PC-3 (cell line): ENCODE data around the gene COL4A1. TPM values are rescaled to one million over a fixed set of nuclear protein-coding genes. Genes with fewer than 3 reads are reported as not detected.

ENCODE experiments used
- ATAC-seq: fragments of 200-7000 bp; cut with Tn5 transposase; 2 replicates; pipeline ENCODE4 v1.9.1; 2020; ENCODE audit warnings: mild to moderate bottlenecking, moderate library complexity
- BruUV-seq: library from RNA; stranded (reverse); fragments of 400-500 nt; replicated peaks from 2 replicates; lab custom pipeline; 2021; lab: Mats Ljungman, UMichigan
- CTCF ChIA-PET: fragments of 300-600 bp; sonication (Branson Sonifier 250); formaldehyde crosslinking; loops from one replicate; lab custom pipeline; 2022; ENCODE audit warnings: antibody characterized with exemption; lab: Charles Lee
- POLR2A ChIA-PET: fragments of 300-600 bp; sonication (Branson Sonifier 250); formaldehyde crosslinking; loops from one replicate; lab custom pipeline; 2022; ENCODE audit warnings: antibody characterized with exemption; ENCODE audit not compliant: unreplicated experiment; lab: Charles Lee
- DNase-seq: peaks from one replicate; pipeline ENCODE4 v3.0.0-alpha.2; 2015
- H2AFZ ChIP-seq: fragments of 300-600 bp; sonication (generic); 2 replicates; pipeline ENCODE4 v1.6.0; 2016; ENCODE audit warnings: antibody characterized with exemption, low read length
- H3F3A ChIP-seq: fragments of 300-600 bp; sonication (generic); one replicate; pipeline ENCODE4 v1.6.0; 2017; ENCODE audit warnings: antibody characterized with exemption, low read length, control low read depth, mild to moderate bottlenecking; ENCODE audit not compliant: unreplicated experiment
- H3K27ac ChIP-seq: fragments of 300-600 bp; sonication (generic); 2 replicates; pipeline ENCODE4 v1.5.1; 2016; ENCODE audit warnings: mild to moderate bottlenecking, low read length
- H3K27me3 ChIP-seq: fragments of 300-600 bp; sonication (generic); 2 replicates; pipeline ENCODE4 v1.6.1; 2016; ENCODE audit warnings: low read length, mixed read lengths
- H3K36me3 ChIP-seq: fragments of 300-600 bp; sonication (generic); 2 replicates; pipeline ENCODE4 v1.6.1; 2016; ENCODE audit warnings: low read depth, mixed run types, low read length, mixed read lengths
- H3K4me1 ChIP-seq: fragments of 300-600 bp; sonication (generic); 2 replicates; pipeline ENCODE4 v1.5.1; 2016; ENCODE audit warnings: low read length; ENCODE audit not compliant: insufficient read depth
- H3K4me2 ChIP-seq: fragments of 300-600 bp; sonication (generic); 2 replicates; pipeline ENCODE4 v1.6.0; 2016; ENCODE audit warnings: low read length
- H3K4me3 ChIP-seq: fragments of 300-600 bp; sonication (generic); 2 replicates; pipeline ENCODE4 v1.5.1; 2016; ENCODE audit warnings: mild to moderate bottlenecking, low read length, mixed read lengths
- H3K79me2 ChIP-seq: fragments of 300-600 bp; sonication (generic); 2 replicates; pipeline ENCODE4 v1.6.1; 2017; ENCODE audit warnings: low read length, mixed read lengths
- H3K9ac ChIP-seq: fragments of 300-600 bp; sonication (generic); 2 replicates; pipeline ENCODE4 v1.6.0; 2016; ENCODE audit warnings: mild to moderate bottlenecking, low read length
- H3K9me2 ChIP-seq: fragments of 300-600 bp; sonication (generic); replicated peaks from 2 replicates; pipeline ENCODE4 v1.6.1; 2016; ENCODE audit warnings: mixed run types, low read length, mixed read lengths
- H3K9me3 ChIP-seq: fragments of 300-600 bp; sonication (generic); 2 replicates; pipeline ENCODE4 v1.6.1; 2016; ENCODE audit warnings: low read length, mixed read lengths
- H4K20me1 ChIP-seq: fragments of 300-600 bp; sonication (generic); 2 replicates; pipeline ENCODE4 v1.6.1; 2016; ENCODE audit warnings: low read length, mixed read lengths
- CTCF ChIP-seq: fragments of 300-600 bp; sonication (generic); conservative IDR thresholded peaks from 2 replicates; pipeline ENCODE4 v1.5.1; 2017; ENCODE audit warnings: antibody characterized with exemption, low read depth, mild to moderate bottlenecking, low read length
- EZH2 ChIP-seq: fragments of 300-600 bp; sonication (generic); IDR thresholded peaks from one replicate; pipeline ENCODE4 v1.6.1; 2017; ENCODE audit warnings: antibody characterized with exemption, mild to moderate bottlenecking, low read length; ENCODE audit not compliant: unreplicated experiment
- EZH2phosphoT487 ChIP-seq: fragments of 300-600 bp; sonication (generic); IDR thresholded peaks from 2 replicates; pipeline ENCODE4 v1.6.1; 2018; ENCODE audit warnings: mild to moderate bottlenecking, antibody characterized with exemption, low read length, borderline replicate concordance
- intact Hi-C: fragments of 100-400 bp; cut with micrococcal nuclease; formaldehyde crosslinking; loops from 2 replicates; pipeline ENCODE4 v1.9.0; 2023
- total RNA-seq: library from RNA; depleted of rRNA; stranded (reverse); fragments of >200 nt; gene quantifications from 2 replicates; pipeline ENCODE4 v1.2.3, GENCODE V29; 2014

COL4A1 gene
- total RNA-seq, 1 experiment from 2014 or later = 48.7 TPM

- intact Hi-C loops = no loop called here
- no peak for TF ChIP-seq EZH2phosphoT487
- no peak for TF ChIP-seq CTCF
- no peaks in the 10 kb centered on the region for H3F3A ChIP-seq
- ChIA-PET CTCF (no interaction called here), POLR2A (no interaction called here)
- no peaks in the 10 kb centered on the region for H3K79me2 ChIP-seq
- no peak overlapping the region for H2AFZ ChIP-seq
- H3K27ac ChIP-seq = no peak overlapping the region
- no peak overlapping the region for H3K4me3 ChIP-seq
- no peak overlapping the region for H3K9ac ChIP-seq
- H3K9me2 ChIP-seq = no peaks in the 10 kb centered on the region
- no peaks in the 10 kb centered on the region for H3K4me1 ChIP-seq
- no peak for DNase-seq
- BruUV-seq = no TSS peak
- no peaks in the 10 kb centered on the region for H3K36me3 ChIP-seq
- no peak for ATAC-seq
- no peaks in the 10 kb centered on the region for H3K9me3 ChIP-seq
- no peaks in the 10 kb centered on the region for H3K27me3 ChIP-seq
- H4K20me1 ChIP-seq = no peaks in the 10 kb centered on the region
- no peak overlapping the region for H3K4me2 ChIP-seq
Observed at GRCh38 chr13:110268061-110268460, 38.9 kb downstream of the COL4A1 start.

DNA sequence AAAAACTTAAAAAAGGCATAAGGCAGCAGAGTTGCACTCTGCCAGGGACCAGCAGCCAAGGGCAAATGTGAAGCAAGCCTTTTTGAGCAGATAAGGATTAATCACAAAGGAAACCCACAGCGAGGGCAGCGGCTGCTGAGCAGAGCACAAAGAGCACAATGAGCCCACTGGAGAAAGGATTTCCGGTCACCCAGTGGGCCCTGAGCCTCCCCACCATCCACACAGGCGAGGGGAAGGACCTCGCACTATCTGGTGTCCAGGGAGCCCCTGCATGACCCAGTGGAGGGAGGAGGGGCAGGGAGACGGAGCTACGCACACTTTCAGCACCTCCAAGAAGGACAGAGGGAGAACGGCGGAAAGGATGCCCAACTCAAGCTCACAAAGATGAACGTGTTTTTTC lies 40.0 kb downstream of the COL4A1 start:
- Histone ChIP-seq H3K27me3 (no peaks in the 10 kb centered on the region), H3K4me3 (no peak overlapping the region), H3F3A (no peaks in the 10 kb centered on the region), H3K27ac (no peak overlapping the region), H3K36me3 (no peaks in the 10 kb centered on the region), H4K20me1 (no peaks in the 10 kb centered on the region), H3K4me1 (no peaks in the 10 kb centered on the region), H3K79me2 (no peaks in the 10 kb centered on the region), H2AFZ (no peak overlapping the region), H3K9me3 (no peaks in the 10 kb centered on the region), H3K9me2 (no peaks in the 10 kb centered on the region), H3K9ac (no peak overlapping the region), H3K4me2 (no peak overlapping the region)
- CTCF ChIA-PET = no interaction called here
- intact Hi-C loops = no loop called here
- TF ChIP-seq EZH2 (no peak), EZH2phosphoT487 (no peak), CTCF (no peak)
- DNase-seq (no peak), ATAC-seq (no peak)
- POLR2A ChIA-PET = no interaction called here
- no TSS peak for BruUV-seq

DNA sequence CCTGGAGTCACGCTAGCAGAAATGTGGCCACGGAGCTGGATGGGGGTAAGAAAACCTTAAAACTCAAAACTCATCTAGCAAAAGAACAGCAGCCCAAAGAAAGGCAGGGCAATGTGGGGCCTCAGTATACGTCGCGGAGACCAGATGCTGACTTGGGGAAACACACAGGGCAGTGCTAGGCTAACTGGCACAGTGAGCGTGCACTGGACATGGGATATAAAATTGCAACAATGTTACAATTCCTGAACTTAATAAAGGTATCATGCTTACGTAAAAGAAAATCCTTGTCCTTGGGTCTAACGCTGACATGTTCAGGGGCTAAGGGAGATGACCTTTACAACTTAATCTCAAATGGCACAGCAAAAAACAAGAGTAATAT lies 40.5 kb downstream of the COL4A1 start:
- H3K4me3 ChIP-seq = no peak overlapping the region
- H3K4me1 ChIP-seq = no peaks in the 10 kb centered on the region
- TF ChIP-seq EZH2phosphoT487 (no peak), CTCF (no peak), EZH2 (no peak)
- H3K27ac ChIP-seq = no peak overlapping the region
- no peak overlapping the region for H3K4me2 ChIP-seq
- H3K9me3 ChIP-seq = no peaks in the 10 kb centered on the region
- CTCF ChIA-PET = no interaction called here
- intact Hi-C loops = no loop called here
- no peaks in the 10 kb centered on the region for H3K9me2 ChIP-seq
- DNase-seq (no peak), ATAC-seq (no peak)
- POLR2A ChIA-PET = no interaction called here
- H3F3A ChIP-seq = no peaks in the 10 kb centered on the region
- H3K9ac ChIP-seq = no peak overlapping the region
- BruUV-seq = no TSS peak
- no peak overlapping the region for H2AFZ ChIP-seq
- H4K20me1 ChIP-seq = no peaks in the 10 kb centered on the region
- no peaks in the 10 kb centered on the region for H3K79me2 ChIP-seq
- no peaks in the 10 kb centered on the region for H3K36me3 ChIP-seq
- no peaks in the 10 kb centered on the region for H3K27me3 ChIP-seq
